GM20000 (cell line): ENCODE measurements around the gene KCNE4.
"Not testable (repeated sequence)": the region's sequence is repeated elsewhere in the genome, so short reads cannot be mapped to it uniquely, and the experiment has no call there.

Experiments
- DNase-seq: peaks from one replicate; pipeline ENCODE4 v3.0.0; 2012; ENCODE audit warnings: low spot score
- CTCF ChIP-seq: IDR thresholded peaks from 2 replicates; pipeline ENCODE4 v1.5.1; 2012; ENCODE audit warnings: mild to moderate bottlenecking, control low read depth; ENCODE audit errors: extremely low read depth, missing control alignments

Gene KCNE4

GRCh38 chr2:223079925-223080324, 27.9 kb downstream of the KCNE4 start:
- no peak for TF ChIP-seq CTCF
- no peak for DNase-seq

GRCh38 chr2:223080790-223081360, 28.9 kb downstream of the KCNE4 start:
- not testable (repeated sequence) for DNase-seq

GRCh38 chr2:223081789-223082188, 29.8 kb downstream of the KCNE4 start:
- no peak for DNase-seq
- TF ChIP-seq CTCF, result no peak

- TF ChIP-seq CTCF, result no peak
- DNase-seq, result no peak
These were observed 30.7 kb downstream of the KCNE4 start for GRCh38 chr2:223082706-223083105.

- no peak for TF ChIP-seq CTCF
- DNase-seq, result no peak
These were observed 31.5 kb downstream of the KCNE4 start for GRCh38 chr2:223083402-223084070.

GRCh38 chr2:223084873-223085272, 32.9 kb downstream of the KCNE4 start:
- no peak for TF ChIP-seq CTCF
- no peak for DNase-seq

- TF ChIP-seq CTCF, result no peak
These were observed 34.5 kb downstream of the KCNE4 start for GRCh38 chr2:223086370-223086981.

More at GRCh38 chr2:223086370-223086981, 34.5 kb downstream of the KCNE4 start:
- no peak for DNase-seq
